H1 (cell line): ENCODE measurements around the gene CTNNBL1. TPM values are rescaled to one million over a fixed set of nuclear protein-coding genes. Genes with fewer than 3 reads are reported as not detected.

Experiments
- CTCF ChIA-PET: fragments of 300-600 bp; sonication (Branson Sonifier 250); formaldehyde crosslinking; loops from one replicate; lab custom pipeline; 2021; ENCODE audit not compliant: partially characterized antibody; lab: Charles Lee
- POLR2A ChIA-PET: fragments of 300-600 bp; sonication (Branson Sonifier 250); formaldehyde crosslinking; loops from one replicate; lab custom pipeline; 2021; ENCODE audit warnings: inconsistent platforms; ENCODE audit not compliant: partially characterized antibody; lab: Charles Lee
- DNase-seq, 2 experiments: peaks; one replicate each; pipeline versions ENCODE4 v3.0.0 to v3.0.0-alpha.2; 2010 to 2022; ENCODE audit warnings: low spot score in 2 of 2, low read depth in 1 of 2, mixed read lengths in 1 of 2
- FAIRE-seq: peaks from 2 replicates; lab custom pipeline; 2011; peaks lifted over from hg19 to GRCh38; lab: Jason Lieb, UNC
- H2AFZ ChIP-seq: 2 replicates; pipeline ENCODE4 v1.8.1; 2012; ENCODE audit warnings: low read length, inconsistent platforms
- H2AK5ac ChIP-seq: 2 replicates; pipeline ENCODE4 v1.6.1; 2013; ENCODE audit warnings: low read depth, low read length
- H2BK120ac ChIP-seq: replicated peaks from 2 replicates; pipeline ENCODE3; 2013; ENCODE audit warnings: low read depth, low read length, inconsistent platforms
- H2BK12ac ChIP-seq: 2 replicates; pipeline ENCODE4 v1.6.1; 2013; ENCODE audit warnings: low read depth, low read length
- H2BK15ac ChIP-seq: 2 replicates; pipeline ENCODE4 v1.6.1; 2013; ENCODE audit warnings: low read length
- H2BK20ac ChIP-seq: 2 replicates; pipeline ENCODE4 v1.6.1; 2013; ENCODE audit warnings: low read length
- H2BK5ac ChIP-seq: 2 replicates; pipeline ENCODE4 v1.6.1; 2013; ENCODE audit warnings: low read depth, low read length
- H3K14ac ChIP-seq: 2 replicates; pipeline ENCODE4 v1.6.1; 2013; ENCODE audit warnings: inconsistent platforms; ENCODE audit not compliant: insufficient read length
- H3K18ac ChIP-seq: 2 replicates; pipeline ENCODE4 v1.6.1; 2013; ENCODE audit warnings: low read length; ENCODE audit errors: extremely low read depth
- H3K23ac ChIP-seq: 2 replicates; pipeline ENCODE4 v1.6.1; 2013; ENCODE audit warnings: inconsistent platforms; ENCODE audit not compliant: insufficient read length
- H3K23me2 ChIP-seq: 2 replicates; pipeline ENCODE4 v1.6.1; 2013; ENCODE audit warnings: low read depth, low read length
- H3K27ac ChIP-seq: 2 replicates; pipeline ENCODE4 v1.6.1; 2011; ENCODE audit warnings: low read depth, low read length, inconsistent platforms
- H3K27me3 ChIP-seq, 4 experiments: replicated peaks in 1 of 4; 1 replicate in 1 of 4; 2 replicates in 3 of 4; pipeline versions ENCODE4 v1.6.1 to v1.8.1; 2011 to 2013; ENCODE audit warnings: low read length in 3 of 4, mild to moderate bottlenecking in 3 of 4, inconsistent platforms in 2 of 4, mixed read lengths in 2 of 4, moderate library complexity in 1 of 4; ENCODE audit not compliant: control insufficient read depth in 3 of 4, insufficient read depth in 3 of 4; ENCODE audit errors: extremely low read depth in 1 of 4
- H3K36me3 ChIP-seq, 4 experiments: 2 replicates each; pipeline versions ENCODE4 v1.6.1 to v1.8.1; 2011 to 2013; ENCODE audit warnings: mild to moderate bottlenecking in 4 of 4, low read length in 3 of 4, moderate library complexity in 2 of 4, control low read depth in 1 of 4, inconsistent platforms in 1 of 4; ENCODE audit not compliant: insufficient read depth in 4 of 4, control insufficient read depth in 2 of 4
- H3K4ac ChIP-seq: replicated peaks from 2 replicates; pipeline ENCODE3; 2013; ENCODE audit warnings: low read length, low read depth, mixed read lengths, inconsistent platforms; ENCODE audit not compliant: insufficient read length
- H3K4me1 ChIP-seq, 4 experiments: replicated peaks in 1 of 4; 1 replicate in 1 of 4; 2 replicates in 3 of 4; pipeline versions ENCODE4 v1.6.1 to v1.8.1; 2011 to 2013; ENCODE audit warnings: low read length in 3 of 4, inconsistent platforms in 2 of 4, mixed read lengths in 1 of 4; ENCODE audit not compliant: insufficient read depth in 4 of 4, control insufficient read depth in 3 of 4
- H3K4me2 ChIP-seq, 2 experiments: 2 replicates each; pipeline versions ENCODE4 v1.6.1 to v1.8.1; 2011 to 2013; ENCODE audit warnings: low read depth in 2 of 2, low read length in 2 of 2, control low read depth in 1 of 2, inconsistent platforms in 1 of 2, mild to moderate bottlenecking in 1 of 2; ENCODE audit not compliant: insufficient read depth in 1 of 2
- H3K4me3 ChIP-seq, 4 experiments: fragments of 200-600, 300-600 bp in 1 of 4; sonication (generic), shearing (Covaris generic), sonication (Bioruptor Twin) in 1 of 4; 2 replicates each; pipeline versions ENCODE4 v1.5.1 to v1.8.1; 2011 to 2016; ENCODE audit warnings: low read length in 4 of 4, low read depth in 3 of 4, control low read depth in 2 of 4, inconsistent platforms in 2 of 4, mild to moderate bottlenecking in 2 of 4, mixed read lengths in 1 of 4, moderate library complexity in 1 of 4; ENCODE audit not compliant: insufficient read depth in 2 of 4; ENCODE audit errors: extremely low read depth in 1 of 4
- H3K56ac ChIP-seq: replicated peaks from 2 replicates; pipeline ENCODE3; 2013; ENCODE audit warnings: low read depth, mild to moderate bottlenecking, mixed read lengths, low read length, inconsistent platforms; ENCODE audit not compliant: insufficient read length
- H3K79me1 ChIP-seq: 2 replicates; pipeline ENCODE4 v1.6.1; 2013; ENCODE audit warnings: low read depth, low read length, control low read depth
- H3K79me2 ChIP-seq, 2 experiments: 2 replicates each; pipeline versions ENCODE4 v1.6.1 to v1.8.1; 2012 to 2013; ENCODE audit warnings: low read length in 2 of 2, mild to moderate bottlenecking in 2 of 2, inconsistent platforms in 1 of 2; ENCODE audit not compliant: insufficient read depth in 2 of 2, control insufficient read depth in 1 of 2
- H3K9ac ChIP-seq, 4 experiments: replicated peaks in 1 of 4; 1 replicate in 1 of 4; 2 replicates in 3 of 4; pipeline versions ENCODE4 v1.6.1 to v1.8.1; 2011 to 2013; ENCODE audit warnings: low read depth in 3 of 4, low read length in 3 of 4, control low read depth in 2 of 4, mild to moderate bottlenecking in 2 of 4, moderate library complexity in 2 of 4, inconsistent platforms in 1 of 4; ENCODE audit errors: extremely low read depth in 1 of 4
- H3K9me3 ChIP-seq, 2 experiments: 2 replicates each; pipeline versions ENCODE4 v1.6.1 to v1.8.1; 2012 to 2013; ENCODE audit warnings: mild to moderate bottlenecking in 2 of 2, moderate library complexity in 2 of 2, control low read depth in 1 of 2, inconsistent platforms in 1 of 2, low read depth in 1 of 2, low read length in 1 of 2, mixed read lengths in 1 of 2; ENCODE audit not compliant: insufficient read depth in 2 of 2
- H4K20me1 ChIP-seq, 2 experiments: replicated peaks in 1 of 2; 2 replicates each; pipeline versions ENCODE3 to v1.8.1; 2011 to 2013; ENCODE audit warnings: inconsistent platforms in 2 of 2, low read length in 2 of 2, mild to moderate bottlenecking in 1 of 2; ENCODE audit not compliant: insufficient read depth in 2 of 2, control insufficient read depth in 1 of 2
- H4K5ac ChIP-seq: 2 replicates; pipeline ENCODE4 v1.6.1; 2013; ENCODE audit warnings: low read length, low read depth, mixed read lengths, inconsistent platforms; ENCODE audit not compliant: insufficient read length
- H4K8ac ChIP-seq: 2 replicates; pipeline ENCODE4 v1.8.0; 2013; ENCODE audit warnings: mild to moderate bottlenecking, moderate library complexity, low read length, inconsistent platforms; ENCODE audit not compliant: insufficient read depth; ENCODE audit errors: extremely low read depth
- H4K91ac ChIP-seq: replicated peaks from 2 replicates; pipeline ENCODE3; 2013; ENCODE audit warnings: low read length, mixed read lengths, inconsistent platforms; ENCODE audit not compliant: insufficient read length
- BRCA1 ChIP-seq: IDR thresholded peaks from 2 replicates; pipeline ENCODE4 v1.6.1; 2012; ENCODE audit warnings: low read depth, low read length, improper control_type of control experiment
- CBX5 ChIP-seq: fragments of 300-800, 300-1000 bp; sonication (generic); IDR thresholded peaks from 2 replicates; pipeline ENCODE4 v1.7.1; 2016; ENCODE audit warnings: antibody characterized with exemption, low read length, low read depth
- FOSL1 ChIP-seq: IDR thresholded peaks from 2 replicates; pipeline ENCODE4 v1.6.1; 2011; ENCODE audit warnings: mild to moderate bottlenecking, low read depth, low read length, moderate library complexity; ENCODE audit not compliant: insufficient read depth
- KDM5A ChIP-seq: fragments of 200-600 bp; IDR thresholded peaks from 2 replicates; pipeline ENCODE4 v1.7.1; 2012; ENCODE audit warnings: mild to moderate bottlenecking, low read length, inconsistent platforms, mixed read lengths
- RXRA ChIP-seq: IDR thresholded peaks from 2 replicates; pipeline ENCODE4 v1.6.1; 2011; ENCODE audit warnings: low read depth, mild to moderate bottlenecking, low read length, moderate library complexity; ENCODE audit not compliant: insufficient read depth
- WGBS, 2 experiments: shearing (Covaris generic) in 1 of 2; methylation state at CpG; one replicate each; pipeline versions ENCODE4 v1.1.6 to v1.1.7; 2013 to 2015; ENCODE audit warnings: low lambda C conversion rate in 2 of 2, mixed read lengths in 2 of 2, inconsistent platforms in 1 of 2, low coverage in 1 of 2, missing lambda C conversion rate in 1 of 2; ENCODE audit not compliant: insufficient replicate concordance in 2 of 2, insufficient coverage in 1 of 2, insufficient read length in 1 of 2; ENCODE audit errors: extremely low coverage in 1 of 2, missing lambda C conversion rate in 1 of 2; 5-methylcytosine and 5-hydroxymethylcytosine counted together
- polyA plus RNA-seq, 7 experiments: library from polyadenylated mRNA; depleted of rRNA in 3 of 7; stranded (reverse) in 5 of 7; unstranded in 2 of 7; fragments of >200 nt in 5 of 7; fragments of 200-250 nt in 2 of 7; gene quantifications; 1 replicate in 5 of 7; 2 replicates in 1 of 7; 4 replicates in 1 of 7; pipeline versions ENCODE4 v1.2.1 to v1.2.3, GENCODE V29; 2011 to 2013; ENCODE audit warnings: missing spikeins in 2 of 7, mixed read lengths in 2 of 7
- total RNA-seq: library from RNA; stranded (reverse); fragmentation: NEBNext Ultra II Directional; extraction: Animal tissue kit (Norgen Biotek cat#: 25700); gene quantifications from 2 replicates; pipeline ENCODE4 v1.2.1, GENCODE V29; 2021
- TF ChIP-seq, protein P1 (sequence below): IDR thresholded peaks from 2 replicates; pipeline ENCODE4 v1.6.1; 2011; ENCODE audit warnings: low read depth, mild to moderate bottlenecking, low read length; ENCODE audit not compliant: insufficient read depth

CTNNBL1 gene
- total and polyA plus RNA-seq, 2 of the 8 experiments (the other 6 are each of a cell fraction or from before 2014, with no cell fraction given) = 19.6 to 81.6 TPM

DNA sequence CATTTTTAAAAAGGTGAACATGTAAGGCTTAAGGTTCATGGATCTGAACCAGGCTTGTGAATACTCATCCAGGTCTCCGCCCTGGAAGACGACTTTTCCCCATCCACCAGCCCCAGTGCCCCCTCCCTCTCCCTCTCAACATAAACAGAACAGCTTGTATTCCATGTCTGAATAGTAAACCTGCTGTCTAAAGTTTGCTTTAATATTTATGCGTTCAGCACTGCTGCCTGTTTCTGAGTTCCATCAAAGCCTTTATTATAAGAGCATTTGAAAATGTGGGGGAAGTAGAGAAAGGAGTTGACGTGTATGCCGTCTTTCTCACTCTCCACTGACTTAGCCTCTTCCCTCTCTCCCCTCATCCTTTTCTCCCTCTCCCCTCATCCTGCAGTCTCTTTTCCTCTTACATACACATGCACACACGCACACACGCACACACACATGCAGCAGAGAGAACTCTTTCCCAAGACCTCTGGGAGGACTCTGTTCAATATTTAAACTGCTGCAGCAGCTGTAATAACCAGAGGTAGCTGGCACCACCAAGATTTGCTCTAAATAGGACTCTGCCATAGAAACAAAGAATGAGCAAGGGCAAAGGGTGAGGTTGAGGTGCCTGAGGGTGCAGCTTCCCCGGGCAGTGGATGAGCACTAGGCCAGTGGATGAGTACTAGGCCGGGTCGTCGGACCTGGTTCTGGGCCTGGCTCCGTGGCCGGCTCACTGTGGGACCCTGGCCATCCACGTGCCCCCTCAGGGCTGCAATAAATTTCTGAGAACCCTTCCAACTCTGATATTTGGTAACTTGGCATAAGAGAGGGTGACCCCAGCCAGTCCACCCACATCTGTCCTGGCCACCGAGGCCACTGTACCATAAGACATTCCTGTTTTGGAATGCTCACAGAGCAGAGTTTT is 173.7 kb downstream of the CTNNBL1 start:
- H4K20me1 ChIP-seq = no peaks in the 10 kb centered on the region
- H3K4me2 ChIP-seq = no peak overlapping the region
- H3K79me2 ChIP-seq = no peaks in the 10 kb centered on the region
- no peak overlapping the region for H2AK5ac ChIP-seq
- no peak for DNase-seq
- no peak overlapping the region for H4K8ac ChIP-seq
- H2BK5ac ChIP-seq = no peak overlapping the region
- H3K4me1 ChIP-seq = peaks cover 7 to 13% (median 11%) of the 10 kb centered on the region in 4 experiments
- no peak overlapping the region for H4K91ac ChIP-seq
- FAIRE-seq = no peak
- H3K9ac ChIP-seq = no peak overlapping the region
- H3K27ac ChIP-seq = no peak overlapping the region
- no peak overlapping the region for H4K5ac ChIP-seq
- WGBS, 2 experiments = 85% methylated on average over 14 of the region's 15 CpGs; no CpG with 5 or more reads in 1 of the 2 experiments
- H3K9me3 ChIP-seq = no peaks in the 10 kb centered on the region
- H3K4me3 ChIP-seq = no peak overlapping the region
- no peak overlapping the region for H2BK15ac ChIP-seq
- no peak overlapping the region for H3K56ac ChIP-seq
- H3K27me3 ChIP-seq = no peaks in the 10 kb centered on the region
- no peaks in the 10 kb centered on the region; the same call in 1 of the 2 replicates for H3K79me1 ChIP-seq
- POLR2A ChIA-PET = interaction anchor here (0.6 kb wide), 1 partner anchor 83 kb away, joined by 3 read pairs; no protein-coding TSS in a partner anchor
- H2BK120ac ChIP-seq = no peak overlapping the region
- TF ChIP-seq CBX5 (no peak), BRCA1 (no peak), KDM5A (no peak), FOSL1 (no peak), RXRA (no peak)
- TF ChIP-seq, protein P1, sequence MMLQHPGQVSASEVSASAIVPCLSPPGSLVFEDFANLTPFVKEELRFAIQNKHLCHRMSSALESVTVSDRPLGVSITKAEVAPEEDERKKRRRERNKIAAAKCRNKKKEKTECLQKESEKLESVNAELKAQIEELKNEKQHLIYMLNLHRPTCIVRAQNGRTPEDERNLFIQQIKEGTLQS = no peak
- H3K23ac ChIP-seq = no peak overlapping the region
- H3K4ac ChIP-seq = no peak overlapping the region
- CTCF ChIA-PET = no interaction called here
- no peak overlapping the region for H2AFZ ChIP-seq
- no peaks in the 10 kb centered on the region; a peak in 2 of 8 replicates for H3K36me3 ChIP-seq
- H2BK20ac ChIP-seq = no peak overlapping the region
- no peak overlapping the region for H3K18ac ChIP-seq
- H3K14ac ChIP-seq = no peak overlapping the region
- H3K23me2 ChIP-seq = no peaks in the 10 kb centered on the region
- no peak overlapping the region for H2BK12ac ChIP-seq
